Adrenal gland (tissue), 12 donors: ENCODE data around the gene GLB1L2. TPM values are rescaled to one million over a fixed set of nuclear protein-coding genes. Genes with fewer than 3 reads are reported as not detected.
A peak's percentile ranks its signal among the peaks of the same experiment; 100 is the strongest.

Experiments
- DNase-seq, 7 donors: peaks; one replicate each; pipeline ENCODE4 v3.0.0-alpha.2; 2019 to 2020
- H3K27ac ChIP-seq, 5 donors: fragments of 200-600 bp; sonication (generic) in 4 of 5; 1 replicate in 3 of 5; 2 replicates in 2 of 5; pipeline versions ENCODE4 v1.5.1 to v1.8.0; 2016 to 2020; ENCODE audit warnings: mild to moderate bottlenecking in 1 of 5
- H3K27me3 ChIP-seq: fragments of 200-600 bp; 2 replicates; pipeline ENCODE4 v1.8.0; 2021
- H3K36me3 ChIP-seq, 2 donors: fragments of 200-600 bp; replicated peaks in 1 of 2; 1 replicate in 1 of 2; 2 replicates in 1 of 2; pipeline versions ENCODE4 v1.5.1 to v1.8.0; 2018 to 2022
- H3K4me1 ChIP-seq, 2 donors: fragments of 200-600 bp; replicated peaks in 1 of 2; 1 replicate in 1 of 2; 2 replicates in 1 of 2; pipeline versions ENCODE4 v1.5.1 to v1.8.0; 2018 to 2021
- H3K4me3 ChIP-seq, 4 donors: fragments of 200-600 bp; sonication (generic) in 3 of 4; one replicate each; pipeline ENCODE4 v1.5.1; 2016 to 2018
- H3K9me3 ChIP-seq, 3 donors: fragments of 200-600 bp; sonication (generic) in 1 of 3; replicated peaks in 1 of 3; 1 replicate in 2 of 3; 2 replicates in 1 of 3; pipeline versions ENCODE4 v1.5.1 to v1.8.0; 2016 to 2021
- CTCF ChIP-seq, 6 experiments: fragments of 450-650 bp in 4 of 6; fragments of 200-600 bp in 2 of 6; sonication (generic) in 1 of 6; IDR thresholded peaks; 1 replicate in 5 of 6; 2 replicates in 1 of 6; pipeline versions ENCODE4 v1.5.1 to v1.8.0; 2016 to 2021; ENCODE audit warnings: antibody characterized with exemption in 6 of 6, mild to moderate bottlenecking in 2 of 6, moderate library complexity in 1 of 6
- POLR2A ChIP-seq, 2 donors: fragments of 450-650 bp; IDR thresholded peaks; one replicate each; pipeline ENCODE4 v1.6.1; 2017; ENCODE audit warnings: antibody characterized with exemption in 2 of 2, mild to moderate bottlenecking in 2 of 2, moderate library complexity in 1 of 2
- WGBS, 4 donors: extraction: QIAGEN DNeasy Blood & Tissue Kit in 2 of 4; methylation state at CpG; one replicate each; pipeline versions ENCODE4 v1.1.5 to v1.1.7; 2013 to 2017; 5-methylcytosine and 5-hydroxymethylcytosine counted together
- intact Hi-C, 2 donors: fragments of 100-400 bp; cut with DNase I; formaldehyde crosslinking; loops; one replicate each; pipeline versions ENCODE4 v1.14.1 to v1.15.0; 2022 to 2023
- polyA plus RNA-seq, 3 donors: library from polyadenylated mRNA; stranded (reverse); fragments of 200-250 nt in 2 of 3; fragments of 350-450 nt in 1 of 3; fragmentation: Illumina TruSeq in 1 of 3; extraction: RNeasy Lipid Tissue Mini Kit (QIAGEN cat#74804) in 1 of 3; gene quantifications; one replicate each; pipeline ENCODE4 v1.2.3, GENCODE V29; 2013 to 2014
- total RNA-seq, 9 donors: library from RNA; depleted of rRNA in 4 of 9; stranded (reverse); fragments of >200 nt in 4 of 9; fragments of 120-200 nt in 1 of 9; fragmentation: NEBNext Ultra II Directional in 1 of 9; extraction: Animal tissue kit (Norgen Biotek cat#: 25700) in 1 of 9; gene quantifications; one replicate each; pipeline versions ENCODE4 v1.1.0 to v1.2.4, GENCODE V29; 2013 to 2023
- donor health status: healthy with polysubstance abuse.
- donor health status: Bipolar disorder and iron deficiency.
- donor health status: DM: yes; HTN: yes; CAD: no.
- donor health status: DM: no; HTN: no; CAD: no.
- donor health status: DM: no; HTN: no; CAD: no.
- donor health status: DM: yes; HTN: yes; CAD: no.

GLB1L2 gene
- total and polyA plus RNA-seq, 12 donors: 0.66 to 8.1 (median 2.6) TPM

GRCh38 chr11:134413043-134413825, 81.4 kb downstream of the GLB1L2 start:
- Histone ChIP-seq H3K27me3 (peaks cover 18% of the 10 kb centered on the region), H3K4me1 (no peaks in the 10 kb centered on the region), H3K9me3 (no peaks in the 10 kb centered on the region), H3K27ac (peak overlapping the region in 1 of 5 donors; percentile 54), H3K4me3 (no peak overlapping the region), H3K36me3 (no peaks in the 10 kb centered on the region)
- no peak for DNase-seq
- TF ChIP-seq CTCF (IDR thresholded peaks at IDR 0.05): no peak
- TF ChIP-seq POLR2A (IDR thresholded peaks at IDR 0.05): no peak
- WGBS, 4 donors: 9 to 22% (median 12%) methylated on average over 6 to 22 of the region's 22 CpGs
- intact Hi-C loops: no loop called here

GRCh38 chr11:134413826-134414731, 82.3 kb downstream of the GLB1L2 start:
- Histone ChIP-seq H3K9me3 (no peaks in the 10 kb centered on the region), H3K4me3 (no peak overlapping the region), H3K36me3 (no peaks in the 10 kb centered on the region), H3K27me3 (peaks cover 18% of the 10 kb centered on the region), H3K27ac (no peak overlapping the region), H3K4me1 (no peaks in the 10 kb centered on the region)
- TF ChIP-seq POLR2A (IDR thresholded peaks at IDR 0.05): no peak
- no peak for TF ChIP-seq CTCF (IDR thresholded peaks at IDR 0.05)
- WGBS, 4 donors: 31 to 42% (median 36%) methylated on average over 15 to 18 of the region's 18 CpGs
- no peak for DNase-seq
- intact Hi-C loops: no loop called here

GRCh38 chr11:134414766-134415765, 83.3 kb downstream of the GLB1L2 start:
- H3K36me3 ChIP-seq: no peaks in the 10 kb centered on the region
- peaks cover 18% of the 10 kb centered on the region for H3K27me3 ChIP-seq
- peak overlapping the region in 1 of 5 donors; percentile 5 for H3K27ac ChIP-seq
- 27 to 29% (median 27%) methylated on average over 17 of the region's 17 CpGs for WGBS, 4 donors
- no peak for DNase-seq
- H3K4me3 ChIP-seq: no peak overlapping the region
- no peaks in the 10 kb centered on the region for H3K9me3 ChIP-seq
- intact Hi-C loops: no loop called here
- TF ChIP-seq POLR2A (IDR thresholded peaks at IDR 0.05) (no peak), CTCF (IDR thresholded peaks at IDR 0.05) (no peak)
- H3K4me1 ChIP-seq: no peaks in the 10 kb centered on the region
